NCI-H524 treated with DMSO at 0.1 percent for 48 hours (cell line): Measurements from ENCODE around the gene KCNS3.

Experiments
- DNase-seq: peaks from one replicate; lab custom pipeline; 2025; lab: John Stamatoyannopoulos, UW

KCNS3 gene

DNA sequence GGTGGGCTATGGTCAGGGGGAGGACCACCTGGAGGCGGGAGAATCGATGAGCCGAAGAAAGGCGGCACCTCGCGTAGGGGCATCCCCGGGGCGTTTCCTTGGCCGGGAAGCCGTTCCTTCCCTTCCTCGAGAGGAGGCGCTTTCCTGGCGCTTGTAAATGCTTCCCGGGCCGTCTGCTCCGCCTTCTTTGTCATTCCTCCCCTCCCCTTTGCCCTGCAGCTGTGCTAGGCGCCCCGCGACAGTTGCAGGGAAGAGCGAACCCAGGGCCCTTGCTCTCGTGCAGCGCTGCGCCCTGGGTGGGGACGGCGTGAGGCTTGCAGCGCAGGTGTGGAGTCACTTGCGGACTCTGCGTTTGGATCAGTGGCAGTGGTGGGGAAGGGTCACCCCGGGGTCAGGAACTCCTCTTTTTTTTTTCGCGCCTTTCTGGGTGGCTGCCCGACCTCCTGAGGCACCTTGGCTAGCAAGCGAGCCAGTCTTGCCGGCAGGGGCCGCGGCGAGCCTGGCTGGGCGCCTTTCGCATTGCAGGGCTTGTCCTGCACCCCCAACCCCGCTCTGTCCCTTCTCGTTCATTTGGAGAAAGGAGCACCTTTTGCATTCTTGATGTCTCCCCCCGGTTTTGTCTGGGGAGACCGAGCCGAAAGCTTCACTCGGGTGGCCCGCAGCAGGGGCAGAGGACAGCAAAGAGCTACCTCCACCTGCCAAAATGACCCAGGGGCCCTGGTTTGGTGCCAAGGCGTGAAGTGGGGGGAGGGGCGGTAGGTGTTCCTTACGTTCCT, 858 bp downstream of the KCNS3 start:
- DNase-seq = peak; percentile 78

DNA sequence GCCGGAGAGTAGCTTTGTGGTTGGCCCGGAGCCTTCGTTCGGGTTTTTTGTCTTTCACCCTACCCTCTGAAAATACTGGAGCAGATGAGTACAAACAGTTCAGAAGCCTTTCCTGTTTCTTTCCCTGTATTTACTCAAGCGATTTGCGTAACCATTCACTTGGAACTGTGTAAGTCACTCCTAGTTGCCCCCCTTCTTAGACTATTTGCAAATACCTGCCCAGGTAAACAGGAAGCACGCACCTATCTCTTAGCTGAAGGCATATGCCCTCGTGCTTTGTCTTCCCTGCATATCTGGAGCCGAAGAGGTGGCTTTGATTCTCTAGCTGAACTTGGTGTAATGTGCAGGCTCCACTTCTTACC, 1.4 kb downstream of the KCNS3 start:
- DNase-seq = no peak

- no peak for DNase-seq
Observed at GRCh38 chr2:17892770-17893534, 14.5 kb downstream of the KCNS3 start.

DNA sequence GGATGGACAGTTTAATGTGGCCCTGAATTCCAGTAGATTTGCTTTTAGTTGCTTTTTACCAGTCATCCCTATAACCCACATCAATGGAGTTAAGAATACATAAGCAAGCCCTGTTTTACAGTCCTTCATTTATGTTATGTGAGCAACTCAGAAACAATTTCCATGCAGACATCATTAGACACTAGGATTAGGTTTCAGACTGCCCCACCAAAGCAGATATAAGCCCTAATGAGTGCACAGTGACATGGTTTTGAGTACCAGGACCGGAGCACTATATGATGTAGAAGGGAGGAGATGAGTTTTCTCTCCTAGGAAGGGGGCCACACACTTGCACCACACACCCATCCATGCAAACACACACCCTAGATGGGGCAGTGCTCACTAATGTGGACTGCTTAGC, 15.5 kb downstream of the KCNS3 start:
- no peak for DNase-seq

DNA sequence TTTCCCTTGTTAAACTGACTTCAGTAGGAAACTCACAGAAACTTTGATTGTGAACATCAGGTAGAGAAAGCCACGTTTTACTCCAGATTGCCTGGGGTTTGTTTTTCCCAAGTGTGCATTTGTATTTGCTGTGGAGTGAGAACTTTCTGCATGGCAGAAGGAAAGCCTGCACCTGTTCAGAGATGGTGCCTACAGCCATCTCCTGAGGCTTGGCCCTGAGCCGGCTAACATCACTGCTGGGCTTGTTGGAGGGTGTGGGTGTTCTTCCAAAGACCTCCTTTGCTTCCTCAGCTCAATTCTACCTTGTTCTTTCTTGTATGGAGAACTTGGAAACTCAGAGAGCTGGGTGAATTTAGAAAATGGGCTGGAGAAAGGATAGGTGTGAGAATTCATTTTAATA, 16.1 kb downstream of the KCNS3 start:
- no peak for DNase-seq

- DNase-seq = no peak
Observed at GRCh38 chr2:17899871-17900270, 21.4 kb downstream of the KCNS3 start.

DNA sequence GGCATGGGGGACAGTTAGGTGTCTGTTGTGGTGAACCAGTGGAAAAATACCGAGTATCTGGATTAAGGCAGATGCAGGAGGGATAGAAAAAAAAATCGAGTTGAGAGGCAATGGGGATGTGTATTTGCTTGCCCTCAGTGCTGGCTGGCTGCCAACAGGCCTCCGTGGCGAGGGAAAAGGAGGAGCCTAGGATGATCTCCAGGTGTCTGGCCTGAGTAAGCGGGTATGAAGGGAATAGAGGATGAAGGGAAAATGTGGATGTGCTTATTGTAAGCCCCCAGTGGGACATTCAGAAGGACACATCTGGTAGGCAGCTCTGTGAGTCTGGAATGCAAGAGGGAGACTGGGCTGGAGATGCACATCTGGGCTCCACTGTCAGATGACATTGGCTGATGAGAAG, 22.8 kb downstream of the KCNS3 start:
- peak; percentile 62 for DNase-seq

- no peak for DNase-seq
Observed at GRCh38 chr2:17910980-17911379, 32.5 kb downstream of the KCNS3 start.

DNA sequence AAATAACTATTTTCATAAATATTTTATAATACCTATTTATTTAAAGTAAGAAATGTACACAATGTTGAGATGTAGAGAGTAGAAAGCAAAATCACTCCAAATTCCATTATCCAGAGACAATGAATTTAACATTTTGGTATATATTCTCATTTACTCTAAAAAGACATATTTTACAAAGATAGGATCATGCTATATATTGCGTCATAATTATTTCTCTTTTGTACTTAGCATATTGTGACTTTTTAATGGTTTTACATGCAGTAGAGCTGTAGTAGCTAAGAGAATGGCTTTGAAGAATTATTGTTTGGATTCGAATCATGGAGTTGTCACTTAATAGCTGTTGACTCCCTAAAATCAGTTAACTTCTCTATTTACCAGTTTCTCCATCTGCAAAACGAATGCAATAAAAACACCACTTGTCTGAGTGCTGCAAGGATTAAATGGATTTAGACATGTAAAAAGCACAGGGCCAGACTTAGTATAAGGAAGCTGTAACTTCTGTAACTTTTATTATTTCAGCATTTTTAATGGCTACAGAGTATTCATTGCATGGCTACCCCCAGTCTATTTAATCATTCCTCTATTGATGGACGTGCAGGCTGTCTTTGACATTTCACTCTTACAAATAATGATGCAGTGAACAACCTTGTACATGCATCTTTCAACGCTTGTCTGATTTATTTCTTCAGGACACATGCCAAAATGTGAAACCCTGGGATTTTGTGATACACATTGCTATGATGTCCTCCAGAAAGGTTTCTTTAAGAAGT, 33.2 kb downstream of the KCNS3 start:
- no peak for DNase-seq

GRCh38 chr2:17912266-17912691, 33.8 kb downstream of the KCNS3 start:
- DNase-seq = no peak

- DNase-seq = no peak
Observed at GRCh38 chr2:17915099-17915498, 36.6 kb downstream of the KCNS3 start.

GRCh38 chr2:17915811-17916518, 37.5 kb downstream of the KCNS3 start:
- DNase-seq = no peak

GRCh38 chr2:17916584-17916983, 38.1 kb downstream of the KCNS3 start:
- DNase-seq = no peak

DNA sequence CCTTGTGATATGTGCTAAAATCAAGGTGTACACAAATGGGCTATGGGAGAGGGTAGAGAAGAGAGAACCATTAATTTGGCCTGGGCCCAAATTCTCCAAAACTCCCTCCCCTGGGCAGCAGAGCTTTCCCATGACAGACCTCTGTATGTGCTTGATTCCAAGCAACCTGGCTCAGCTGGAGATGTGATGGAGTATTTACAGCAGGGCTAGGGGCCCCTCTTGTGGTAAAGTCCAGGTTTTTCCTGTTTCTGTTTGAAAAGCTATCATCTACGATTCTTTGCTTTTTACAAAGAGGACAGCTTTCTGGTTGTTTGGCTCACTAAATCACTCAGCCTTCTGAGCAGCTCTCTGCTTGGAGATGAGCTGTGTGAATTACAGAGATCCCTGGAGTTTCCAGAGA, 40.3 kb downstream of the KCNS3 start:
- no peak for DNase-seq

DNA sequence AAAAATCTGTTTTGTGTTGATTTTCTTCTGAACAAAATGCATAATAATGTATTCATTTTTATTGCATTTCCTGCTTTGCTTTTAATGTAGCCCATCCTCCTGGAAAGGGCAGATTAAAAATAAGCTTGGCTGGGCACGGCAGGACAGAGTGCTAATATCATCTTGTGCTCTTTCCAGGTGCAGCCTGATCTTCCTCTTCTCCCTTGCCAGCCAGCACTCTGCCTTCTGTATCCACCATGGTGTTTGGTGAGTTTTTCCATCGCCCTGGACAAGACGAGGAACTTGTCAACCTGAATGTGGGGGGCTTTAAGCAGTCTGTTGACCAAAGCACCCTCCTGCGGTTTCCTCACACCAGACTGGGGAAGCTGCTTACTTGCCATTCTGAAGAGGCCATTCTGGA, 52.3 kb downstream of the KCNS3 start:
- no peak for DNase-seq

- no peak for DNase-seq
Observed at GRCh38 chr2:17933256-17933655, 54.8 kb downstream of the KCNS3 start.

DNA sequence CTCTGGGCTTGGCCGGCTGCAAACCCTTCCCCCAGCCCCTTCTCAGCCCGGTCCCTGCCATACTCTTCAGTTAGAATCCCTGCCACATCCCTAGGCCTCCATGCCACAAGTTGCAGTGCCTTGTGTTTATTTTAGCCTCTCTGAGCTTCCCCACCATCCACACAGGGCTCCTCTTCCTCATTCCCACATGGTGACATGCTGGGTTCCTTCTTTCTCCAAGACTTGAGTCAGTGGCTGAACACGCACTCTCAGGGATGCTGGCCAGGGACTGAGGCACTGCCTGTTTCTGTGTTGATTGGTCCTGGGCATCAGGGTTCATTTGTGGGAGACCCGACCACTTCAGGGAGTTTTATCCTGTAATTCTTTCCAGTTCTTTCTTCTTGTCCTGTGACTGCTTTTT, 56.3 kb downstream of the KCNS3 start:
- DNase-seq = no peak

DNA sequence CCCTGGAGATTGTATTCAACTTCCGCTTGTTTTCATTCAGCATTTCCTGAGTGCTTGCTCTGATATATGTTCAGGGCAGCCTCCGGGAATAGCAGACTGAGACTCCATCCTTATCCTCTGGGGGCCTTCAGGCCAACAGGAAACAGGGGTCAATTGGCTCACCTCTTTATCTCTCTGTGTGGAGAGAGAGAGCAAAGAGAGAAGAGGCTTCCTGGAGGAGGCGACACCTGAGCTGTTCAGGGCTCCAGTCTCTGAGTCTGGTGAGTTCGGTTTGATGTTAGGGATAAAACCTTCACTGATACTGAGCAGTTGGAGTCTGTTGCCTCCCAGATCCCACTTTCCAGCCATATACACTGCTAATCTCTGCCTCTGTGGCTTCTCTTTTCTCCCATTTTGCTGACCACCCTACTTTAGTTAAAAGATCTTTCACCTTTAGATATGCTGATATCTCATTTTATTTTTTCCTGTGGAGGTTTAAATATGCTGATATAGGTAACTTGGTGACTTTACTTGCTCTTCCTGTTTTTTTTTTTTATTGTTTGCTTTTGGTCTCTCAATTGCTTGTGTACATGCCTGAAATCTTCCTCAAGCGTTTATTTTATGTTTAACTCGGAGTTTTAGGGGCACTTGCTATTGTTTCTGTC, 56.9 kb downstream of the KCNS3 start:
- DNase-seq = no peak

- no peak for DNase-seq
Observed at GRCh38 chr2:17936599-17936998, 58.1 kb downstream of the KCNS3 start.

- DNase-seq = no peak
Observed at GRCh38 chr2:17940091-17940630, 61.7 kb downstream of the KCNS3 start.

DNA sequence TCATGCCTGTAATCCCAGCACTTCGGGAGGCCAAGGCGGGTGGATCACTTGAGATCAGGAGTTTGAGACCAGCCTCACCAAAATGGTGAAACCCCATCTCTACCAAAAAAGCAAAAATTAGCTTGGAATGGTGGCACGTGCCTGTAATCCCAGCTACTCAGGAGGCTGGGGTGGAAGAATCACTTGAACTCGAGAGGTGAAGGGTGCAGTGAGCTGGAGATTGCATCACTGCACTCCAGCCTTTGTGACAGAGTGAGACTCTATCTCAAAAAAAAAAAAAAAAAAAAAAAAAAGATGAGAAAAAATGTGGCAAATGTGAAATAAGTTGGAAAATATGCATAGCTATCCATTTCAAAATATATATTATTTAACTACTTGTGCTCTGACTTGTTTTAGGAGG, 65.0 kb downstream of the KCNS3 start:
- no peak for DNase-seq
